HG02678 (cell line): ENCODE measurements around the gene TLDC2.

Source experiments
- ATAC-seq: cut with Tn5 transposase; IDR thresholded peaks from one replicate; pipeline ENCODE4 v1.9.1; 2021; ENCODE audit warnings: mild to moderate bottlenecking, moderate library complexity; ENCODE audit not compliant: unreplicated experiment

TLDC2 gene

DNA sequence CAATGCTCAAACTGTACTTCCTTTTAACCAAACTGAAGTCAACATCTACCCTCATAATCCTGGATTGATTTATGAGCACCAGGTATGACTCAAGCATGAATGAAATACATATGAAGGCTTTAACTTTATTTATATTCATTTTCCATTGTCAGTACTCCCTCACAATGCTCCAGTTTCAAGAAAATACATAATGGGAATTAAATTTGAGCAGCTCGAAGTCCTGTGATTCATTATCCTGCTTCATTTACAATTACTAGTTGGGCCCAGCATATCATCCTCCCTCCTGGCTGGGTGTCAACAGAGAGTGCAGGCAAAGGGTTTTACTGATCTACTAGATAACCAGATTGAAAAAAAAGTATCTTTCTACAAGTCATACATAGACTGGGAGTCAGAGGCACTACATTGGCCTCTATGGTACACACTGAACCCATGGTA, 65.5 kb downstream of the TLDC2 start:
- no peak for ATAC-seq
